Testis (tissue), 5 donors: ENCODE measurements around the gene KCNMB1. TPM values are rescaled to one million over a fixed set of nuclear protein-coding genes. Genes with fewer than 3 reads are reported as not detected.
A peak's percentile ranks its signal among the peaks of the same experiment; 100 is the strongest.

Experiments
- DNase-seq: peaks from one replicate; pipeline ENCODE4 v3.0.0-alpha.2; 2019
- H3K27ac ChIP-seq, 2 donors: fragments of 200-600 bp; sonication (generic); one replicate each; pipeline ENCODE4 v1.5.1; 2019
- H3K27me3 ChIP-seq: fragments of 200-600 bp; sonication (generic); one replicate; pipeline ENCODE4 v1.5.1; 2019
- H3K36me3 ChIP-seq: fragments of 200-600 bp; sonication (generic); one replicate; pipeline ENCODE4 v1.5.1; 2017; ENCODE audit warnings: low read depth; ENCODE audit errors: missing control alignments
- H3K4me1 ChIP-seq: fragments of 200-600 bp; sonication (generic); one replicate; pipeline ENCODE4 v1.5.1; 2019
- H3K4me3 ChIP-seq, 2 donors: fragments of 200-600 bp; sonication (generic); one replicate each; pipeline ENCODE4 v1.5.1; 2017 to 2019
- H3K9me3 ChIP-seq: fragments of 200-600 bp; sonication (generic); one replicate; pipeline ENCODE4 v1.5.1; 2017
- POLR2A ChIP-seq: fragments of 450-650 bp; IDR thresholded peaks from one replicate; pipeline ENCODE4 v1.6.1; 2017; ENCODE audit warnings: antibody characterized with exemption, mild to moderate bottlenecking, moderate library complexity
- whole genome bisulfite sequencing, 2 donors: methylation state at CpG; one replicate each; pipeline ENCODE4 v1.1.5; 2018; 5-methylcytosine and 5-hydroxymethylcytosine counted together
- intact Hi-C: fragments of 100-400 bp; cut with DNase I; formaldehyde crosslinking; loops from one replicate; pipeline ENCODE4 v1.15.1; 2023; ENCODE audit warnings: low total_unique reads
- long read RNA-seq, 2 donors: transcript quantifications; one replicate each; lab custom pipeline, GENCODE V29; 2026
- polyA plus RNA-seq: library from polyadenylated mRNA; stranded (reverse); fragments of 350-450 nt; fragmentation: Illumina TruSeq; extraction: RNeasy Lipid Tissue Mini Kit (QIAGEN cat#74804); gene quantifications from one replicate; pipeline ENCODE4 v1.2.3, GENCODE V29; 2014; ENCODE audit warnings: low read depth, low replicate concordance; ENCODE audit not compliant: insufficient read depth
- total RNA-seq, 2 donors: library from RNA; depleted of rRNA; stranded (reverse); fragments of >200 nt; gene quantifications; one replicate each; pipeline ENCODE4 v1.2.3, GENCODE V29; 2016
- TF ChIP-seq, protein P1 (sequence below), 3 experiments: fragments of 450-650 bp in 2 of 3; fragments of 200-600 bp in 1 of 3; sonication (generic) in 1 of 3; IDR thresholded peaks; one replicate each; pipeline ENCODE4 v1.5.1; 2016 to 2019; ENCODE audit warnings: antibody characterized with exemption in 3 of 3, mild to moderate bottlenecking in 2 of 3, moderate library complexity in 1 of 3

The KCNMB1 gene, protein sequence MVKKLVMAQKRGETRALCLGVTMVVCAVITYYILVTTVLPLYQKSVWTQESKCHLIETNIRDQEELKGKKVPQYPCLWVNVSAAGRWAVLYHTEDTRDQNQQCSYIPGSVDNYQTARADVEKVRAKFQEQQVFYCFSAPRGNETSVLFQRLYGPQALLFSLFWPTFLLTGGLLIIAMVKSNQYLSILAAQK
- total RNA-seq (1 to 10 TPM; 2.5 to 3.1 TPM), polyA plus RNA-seq (4.6 TPM)
- long read RNA-seq, donor 1, result 0 reads
- long read RNA-seq, donor 2, full-length matches to known transcripts, result 1 of 1 reads
- long read RNA-seq, donor 2, partial matches to known transcripts, result 0 of 1 reads
- long read RNA-seq, donor 2, other reads (novel, unspliced or antisense), result 0 of 1 reads

DNA sequence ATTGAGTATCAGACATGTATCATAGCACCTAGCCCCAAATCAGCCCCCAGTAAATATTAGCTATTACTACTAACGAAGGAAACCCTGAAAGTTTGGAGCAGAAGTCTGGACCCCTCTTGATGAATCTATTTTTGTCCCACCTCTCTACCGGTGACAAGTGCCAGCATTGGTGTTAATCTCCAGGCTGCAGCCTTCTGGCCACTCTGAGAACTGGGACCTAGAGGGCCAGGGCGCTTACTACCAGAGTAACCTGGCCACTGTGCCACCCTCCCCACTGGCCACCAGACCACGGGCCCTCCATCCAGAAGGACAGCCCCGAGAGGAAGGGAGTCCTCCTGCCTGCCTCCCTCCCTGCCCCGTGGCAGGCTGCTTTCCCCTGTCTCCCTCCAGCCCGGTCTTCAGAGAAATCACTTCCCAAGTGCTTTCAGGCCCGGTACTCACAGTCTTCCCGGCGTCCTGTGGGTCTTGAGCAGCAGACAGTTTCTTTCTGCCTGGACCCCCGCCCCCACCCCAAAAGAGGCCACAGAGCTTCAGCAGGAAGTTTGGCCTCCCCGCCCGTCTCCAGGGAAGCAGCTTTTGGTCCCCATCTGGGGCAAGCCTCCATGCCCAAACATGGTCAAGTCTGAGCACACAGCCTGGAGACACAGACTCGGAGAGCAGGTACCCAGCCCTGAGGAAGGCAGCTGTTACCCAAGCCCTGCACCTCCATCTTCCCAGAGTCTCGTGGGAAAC is at the start of gene KCNMB1:
TSS of gene KCNMB1 (minus strand) at position 550 of the 732 bp plus-strand sequence. CDS start 3,920 bp downstream, outside the sequence.
- 51 to 55% methylated on average over 15 of the region's 15 CpGs for WGBS, 2 donors
- Histone ChIP-seq H3K27ac (peak within 1 kb of the TSS; percentile 84 to 85), H3K4me3 (peak within 1 kb of the TSS; percentile 2 to 50), H3K27me3 (no peaks in the 10 kb centered on the region), H3K9me3 (no peaks in the 10 kb centered on the region), H3K36me3 (no peaks in the 10 kb centered on the region), H3K4me1 (peaks cover 17% of the 10 kb centered on the region)
- no peak for DNase-seq
- TF ChIP-seq POLR2A, result no peak
- TF ChIP-seq, protein P1, sequence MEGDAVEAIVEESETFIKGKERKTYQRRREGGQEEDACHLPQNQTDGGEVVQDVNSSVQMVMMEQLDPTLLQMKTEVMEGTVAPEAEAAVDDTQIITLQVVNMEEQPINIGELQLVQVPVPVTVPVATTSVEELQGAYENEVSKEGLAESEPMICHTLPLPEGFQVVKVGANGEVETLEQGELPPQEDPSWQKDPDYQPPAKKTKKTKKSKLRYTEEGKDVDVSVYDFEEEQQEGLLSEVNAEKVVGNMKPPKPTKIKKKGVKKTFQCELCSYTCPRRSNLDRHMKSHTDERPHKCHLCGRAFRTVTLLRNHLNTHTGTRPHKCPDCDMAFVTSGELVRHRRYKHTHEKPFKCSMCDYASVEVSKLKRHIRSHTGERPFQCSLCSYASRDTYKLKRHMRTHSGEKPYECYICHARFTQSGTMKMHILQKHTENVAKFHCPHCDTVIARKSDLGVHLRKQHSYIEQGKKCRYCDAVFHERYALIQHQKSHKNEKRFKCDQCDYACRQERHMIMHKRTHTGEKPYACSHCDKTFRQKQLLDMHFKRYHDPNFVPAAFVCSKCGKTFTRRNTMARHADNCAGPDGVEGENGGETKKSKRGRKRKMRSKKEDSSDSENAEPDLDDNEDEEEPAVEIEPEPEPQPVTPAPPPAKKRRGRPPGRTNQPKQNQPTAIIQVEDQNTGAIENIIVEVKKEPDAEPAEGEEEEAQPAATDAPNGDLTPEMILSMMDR (IDR thresholded peaks at IDR 0.05), result no peak
- intact Hi-C loops, result no loop called here

DNA sequence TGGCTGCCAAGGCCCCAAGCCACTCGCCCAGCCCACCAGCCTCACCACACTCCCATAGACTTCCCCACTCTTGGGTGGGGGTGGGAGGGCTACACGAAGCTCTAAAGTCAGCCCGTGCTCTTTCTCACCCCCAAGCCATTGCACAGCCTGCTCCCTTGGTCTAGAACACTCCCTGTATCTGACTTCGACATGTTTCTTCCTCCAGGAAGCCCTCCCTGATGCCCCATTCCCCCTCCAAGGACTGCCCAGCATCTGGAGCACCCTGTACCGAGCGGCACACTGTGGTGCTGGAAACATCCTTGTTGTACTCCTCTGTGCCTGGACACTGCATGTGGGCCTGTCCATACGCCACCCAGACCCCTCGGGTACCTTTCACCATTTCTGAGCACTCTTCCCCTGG is 49.4 kb upstream of the KCNMB1 start:
- Histone ChIP-seq H3K36me3 (no peaks in the 10 kb centered on the region), H3K4me1 (peaks cover 27% of the 10 kb centered on the region), H3K4me3 (no peak overlapping the region), H3K9me3 (no peaks in the 10 kb centered on the region), H3K27ac (no peak overlapping the region), H3K27me3 (no peaks in the 10 kb centered on the region)
- TF ChIP-seq, protein P1 (IDR thresholded peaks at IDR 0.05), result no peak
- no peak for TF ChIP-seq POLR2A
- 86 to 94% methylated on average over 8 of the region's 8 CpGs for WGBS, 2 donors
- no peak for DNase-seq
- intact Hi-C loops, result loop anchor here (5.0 kb wide), 1 partner anchor 194 kb away; no protein-coding TSS in a partner anchor

DNA sequence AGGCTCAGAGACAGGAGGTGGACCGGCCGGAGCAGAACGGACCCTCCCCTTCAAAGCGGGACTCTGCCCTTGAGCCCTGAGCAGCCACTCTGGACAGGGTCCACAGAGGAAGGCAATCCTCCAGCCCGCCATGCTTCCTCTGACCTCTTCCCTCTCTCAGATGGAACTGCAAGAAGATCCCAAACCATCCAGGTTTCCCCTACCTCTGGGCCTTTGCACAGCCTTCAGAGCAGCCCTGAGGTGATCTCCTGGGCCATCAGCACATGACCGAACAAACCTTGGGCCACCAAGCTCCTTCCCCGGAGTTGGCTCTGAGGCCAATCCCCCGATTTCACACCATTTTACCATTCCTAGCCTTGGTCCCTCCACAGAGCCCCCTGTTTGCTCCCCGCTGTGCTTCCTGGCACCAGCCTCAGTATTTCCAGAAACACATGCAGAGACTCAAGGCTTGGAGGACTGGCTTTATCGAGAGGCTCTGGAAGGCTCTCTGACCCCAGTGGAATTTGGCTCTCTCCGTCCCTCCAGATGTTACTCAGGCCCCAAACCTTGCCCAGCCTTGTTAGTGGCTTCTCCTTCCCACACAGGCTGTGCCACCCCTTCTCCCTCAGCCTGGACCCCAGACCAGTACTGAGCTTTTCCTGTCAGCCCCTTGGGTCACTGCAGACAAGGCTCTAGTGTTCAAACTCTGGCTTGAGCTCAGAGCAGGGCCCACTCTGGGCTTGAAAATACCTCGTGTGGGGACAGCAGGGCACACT is 48.6 kb upstream of the KCNMB1 start:
- TF ChIP-seq, protein P1 (IDR thresholded peaks at IDR 0.05), result no peak
- TF ChIP-seq POLR2A, result no peak
- intact Hi-C loops, result loop anchor here (5.0 kb wide), 1 partner anchor 195 kb away; no protein-coding TSS in a partner anchor
- 72 to 79% methylated on average over 12 of the region's 12 CpGs for WGBS, 2 donors
- no peak overlapping the region for H3K27ac ChIP-seq
- no peak for DNase-seq
- H3K36me3 ChIP-seq, result no peaks in the 10 kb centered on the region
- H3K4me3 ChIP-seq, result no peak overlapping the region
- H3K4me1 ChIP-seq, result peaks cover 27% of the 10 kb centered on the region
- no peaks in the 10 kb centered on the region for H3K27me3 ChIP-seq
- H3K9me3 ChIP-seq, result no peaks in the 10 kb centered on the region

DNA sequence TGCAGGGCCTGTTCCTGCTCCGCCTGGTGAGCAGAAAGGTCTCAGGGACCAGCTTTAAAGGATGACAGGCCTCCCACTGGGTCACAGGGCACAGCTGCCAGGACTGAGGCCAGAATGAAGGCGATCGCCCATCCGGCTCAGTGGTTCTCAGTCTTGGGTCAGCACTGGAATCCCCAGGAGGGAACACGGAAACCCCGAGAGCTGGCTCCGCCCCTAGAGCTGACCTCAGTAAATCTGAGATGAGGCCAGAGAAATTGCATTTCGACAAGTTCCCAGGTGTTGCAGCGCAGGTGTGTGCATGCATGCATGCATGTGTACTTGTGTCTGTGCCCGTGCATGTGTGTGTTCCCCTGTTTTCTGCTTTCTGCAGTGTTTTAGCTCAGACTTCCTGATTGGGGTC is 47.2 kb upstream of the KCNMB1 start:
- Histone ChIP-seq H3K4me3 (no peak overlapping the region), H3K27ac (no peak overlapping the region), H3K27me3 (no peaks in the 10 kb centered on the region), H3K9me3 (no peaks in the 10 kb centered on the region), H3K4me1 (peaks cover 27% of the 10 kb centered on the region), H3K36me3 (no peaks in the 10 kb centered on the region)
- no peak for TF ChIP-seq POLR2A
- TF ChIP-seq, protein P1 (IDR thresholded peaks at IDR 0.05), result no peak
- DNase-seq, result no peak
- WGBS, 2 donors, result 63 to 79% methylated on average over 8 to 10 of the region's 10 CpGs
- intact Hi-C loops, result loop anchor here (5.0 kb wide), 1 partner anchor 196 kb away; no protein-coding TSS in a partner anchor
